PC-9 (cell line): ENCODE measurements around the gene RHOB.

Experiments used
- CTCF ChIP-seq: fragments of 200-600 bp; sonication (generic); conservative IDR thresholded peaks from 2 replicates; pipeline ENCODE4 v1.6.1; 2017; ENCODE audit warnings: mixed run types, antibody characterized with exemption, mild to moderate bottlenecking, moderate library complexity
- EZH2 ChIP-seq: fragments of 200-600 bp; sonication (generic); IDR thresholded peaks from 2 replicates; pipeline ENCODE4 v1.8.0; 2017; ENCODE audit warnings: antibody characterized with exemption, low read depth

- TF ChIP-seq CTCF = no peak
- no peak for TF ChIP-seq EZH2
Observed at GRCh38 chr2:20494241-20494640, 47.4 kb downstream of the RHOB start.
